Measurements from ENCODE around the gene PLG.

Gene PLG

GRCh38 chr6:160755165-160755564 is 53.1 kb downstream of the PLG start:
- no peak overlapping the region for H2AFZ ChIP-seq (ENCODE audit: low read depth, low read length, severe bottlenecking)
- H3K27ac ChIP-seq (ENCODE audit: low read depth, low read length): no peak overlapping the region
- no peak overlapping the region for H3K4me3 ChIP-seq (ENCODE audit: insufficient read depth, low read length, poor library complexity, severe bottlenecking)
- TF ChIP-seq CTCF (IDR thresholded peaks at IDR 0.05; ENCODE audit: insufficient read depth, low read length, poor library complexity, severe bottlenecking): no peak
- TF ChIP-seq EZH2phosphoT487 (conservative IDR thresholded peaks at IDR 0.05; ENCODE audit: low read length): no peak
- H3K9me3 ChIP-seq (ENCODE audit: insufficient read depth, low read length): no peaks in the 10 kb centered on the region
- H3K79me2 ChIP-seq (ENCODE audit: insufficient read depth, low read length): no peaks in the 10 kb centered on the region
- no peaks in the 10 kb centered on the region for H4K20me1 ChIP-seq (ENCODE audit: low read depth, low read length)
- no peaks in the 10 kb centered on the region for H3K36me3 ChIP-seq (ENCODE audit: low read length)
- no peak overlapping the region for H3K4me2 ChIP-seq (ENCODE audit: low read depth, low read length, poor library complexity, severe bottlenecking)
- H3K9ac ChIP-seq (ENCODE audit: low read length): no peak overlapping the region
- no peaks in the 10 kb centered on the region for H3K9me2 ChIP-seq (replicated peaks; ENCODE audit: insufficient read depth, low read length)
- no peaks in the 10 kb centered on the region for H3K27me3 ChIP-seq (ENCODE audit: low read length)
- no peaks in the 10 kb centered on the region for H3F3A ChIP-seq (ENCODE audit: insufficient read depth)

- no peak for TF ChIP-seq EZH2phosphoT487 (conservative IDR thresholded peaks at IDR 0.05; ENCODE audit: low read length)
- TF ChIP-seq CTCF (IDR thresholded peaks at IDR 0.05; ENCODE audit: insufficient read depth, low read length, poor library complexity, severe bottlenecking): no peak
- Histone ChIP-seq H3F3A (ENCODE audit: insufficient read depth) (no peaks in the 10 kb centered on the region), H3K79me2 (ENCODE audit: insufficient read depth, low read length) (no peaks in the 10 kb centered on the region), H3K27me3 (ENCODE audit: low read length) (no peaks in the 10 kb centered on the region), H3K9me3 (ENCODE audit: insufficient read depth, low read length) (no peaks in the 10 kb centered on the region), H4K20me1 (ENCODE audit: low read depth, low read length) (no peaks in the 10 kb centered on the region), H2AFZ (ENCODE audit: low read depth, low read length, severe bottlenecking) (no peak overlapping the region), H3K36me3 (ENCODE audit: low read length) (no peaks in the 10 kb centered on the region), H3K4me3 (ENCODE audit: insufficient read depth, low read length, poor library complexity, severe bottlenecking) (no peak overlapping the region), H3K9me2 (replicated peaks; ENCODE audit: insufficient read depth, low read length) (no peaks in the 10 kb centered on the region), H3K27ac (ENCODE audit: low read depth, low read length) (no peak overlapping the region), H3K9ac (ENCODE audit: low read length) (no peak overlapping the region), H3K4me2 (ENCODE audit: low read depth, low read length, poor library complexity, severe bottlenecking) (no peak overlapping the region)
Observed at GRCh38 chr6:160756021-160756420, 54.0 kb downstream of the PLG start.

- H2AFZ ChIP-seq (ENCODE audit: low read depth, low read length, severe bottlenecking): no peak overlapping the region
- no peak overlapping the region for H3K9ac ChIP-seq (ENCODE audit: low read length)
Observed at GRCh38 chr6:160756871-160757270, 54.8 kb downstream of the PLG start.

More at GRCh38 chr6:160756871-160757270, 54.8 kb downstream of the PLG start:
- no peaks in the 10 kb centered on the region for H3K9me2 ChIP-seq (replicated peaks; ENCODE audit: insufficient read depth, low read length)
- no peaks in the 10 kb centered on the region for H3K79me2 ChIP-seq (ENCODE audit: insufficient read depth, low read length)
- no peaks in the 10 kb centered on the region for H3K27me3 ChIP-seq (ENCODE audit: low read length)
- H3K27ac ChIP-seq (ENCODE audit: low read depth, low read length): no peak overlapping the region
- TF ChIP-seq EZH2phosphoT487 (conservative IDR thresholded peaks at IDR 0.05; ENCODE audit: low read length) (no peak), CTCF (IDR thresholded peaks at IDR 0.05; ENCODE audit: insufficient read depth, low read length, poor library complexity, severe bottlenecking) (no peak)
- no peaks in the 10 kb centered on the region for H4K20me1 ChIP-seq (ENCODE audit: low read depth, low read length)
- H3K4me2 ChIP-seq (ENCODE audit: low read depth, low read length, poor library complexity, severe bottlenecking): no peak overlapping the region
- no peaks in the 10 kb centered on the region for H3F3A ChIP-seq (ENCODE audit: insufficient read depth)
- no peaks in the 10 kb centered on the region for H3K9me3 ChIP-seq (ENCODE audit: insufficient read depth, low read length)
- no peak overlapping the region for H3K4me3 ChIP-seq (ENCODE audit: insufficient read depth, low read length, poor library complexity, severe bottlenecking)
- no peaks in the 10 kb centered on the region for H3K36me3 ChIP-seq (ENCODE audit: low read length)
